GM19099 (cell line): ENCODE results near the gene UBXN7.
A peak's percentile ranks its signal among the peaks of the same experiment; 100 is the strongest.

Source experiments
- POLR2A ChIP-seq: IDR thresholded peaks from 3 replicates; pipeline ENCODE4 v1.6.1; 2011; ENCODE audit warnings: low read depth; ENCODE audit not compliant: insufficient read length; ENCODE audit errors: extremely low read depth

UBXN7 gene

DNA sequence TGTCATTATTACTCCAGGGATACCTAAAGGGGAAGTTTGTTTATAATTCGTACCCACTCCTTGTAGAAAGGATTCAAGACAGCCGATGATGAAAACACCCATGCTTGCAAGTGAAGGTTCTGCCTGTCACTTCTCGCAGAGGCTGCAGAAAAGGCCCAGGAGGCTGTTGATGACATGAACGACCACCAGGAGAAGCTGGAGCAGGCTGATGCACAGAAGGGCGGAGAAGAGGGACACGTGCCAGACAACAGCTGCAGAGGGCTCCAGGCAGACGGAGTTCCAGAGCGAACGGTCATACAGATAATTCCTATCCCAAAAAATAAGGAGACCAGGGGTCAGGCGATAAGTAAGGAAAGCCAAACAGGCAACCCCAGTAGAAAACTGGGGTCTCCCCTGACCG is 108.5 kb downstream of the UBXN7 start:
- TF ChIP-seq POLR2A, result no peak

DNA sequence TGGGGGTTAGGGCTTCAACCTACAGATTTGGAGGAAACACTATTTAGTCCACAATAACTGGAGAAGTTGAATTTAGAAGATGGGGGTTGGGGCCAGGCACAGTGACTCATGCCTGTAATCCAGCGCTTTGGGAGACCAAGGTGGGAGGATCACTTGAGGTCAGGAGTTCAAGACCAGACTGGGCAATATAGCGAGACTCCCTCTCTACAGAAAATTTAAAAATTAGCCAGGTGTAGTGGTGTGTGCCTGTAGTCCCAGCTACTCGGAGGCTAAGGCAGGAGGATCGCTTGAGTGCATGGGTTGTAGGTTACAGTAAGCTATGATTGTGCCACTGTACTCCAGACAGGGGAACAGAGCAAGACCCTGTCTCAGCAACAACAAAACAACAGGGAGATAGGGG is 109.2 kb downstream of the UBXN7 start:
- no peak for TF ChIP-seq POLR2A

DNA sequence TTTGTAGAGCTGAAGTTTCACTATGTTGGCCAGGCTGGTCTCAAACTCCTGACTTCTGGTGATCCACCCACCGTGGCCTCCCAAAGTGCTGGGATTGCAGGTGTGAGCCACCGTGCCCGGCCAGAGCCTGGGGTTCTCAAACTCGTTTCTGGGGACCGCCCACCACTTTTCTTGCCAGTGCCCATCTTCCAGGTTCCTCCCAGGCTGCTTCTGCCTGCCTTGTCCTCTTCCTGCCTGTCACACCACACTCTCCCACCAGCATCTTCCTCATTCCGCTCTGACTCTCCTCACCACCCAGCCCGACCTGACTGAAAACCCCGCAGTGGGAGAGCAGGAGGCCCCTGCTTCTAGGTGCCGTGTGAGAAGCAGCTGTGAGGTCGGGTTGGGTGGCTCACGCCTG is 111.1 kb downstream of the UBXN7 start:
- TF ChIP-seq POLR2A, result no peak

GRCh38 chr3:196320137-196320536 is 112.1 kb downstream of the UBXN7 start:
- no peak for TF ChIP-seq POLR2A

- TF ChIP-seq POLR2A, result peak; percentile 91
Measured at GRCh38 chr3:196317687-196318467, 114.3 kb downstream of the UBXN7 start, which contains the start of gene DYNLT2B. Gene DYNLT2B (minus strand): TSS chr3:196318240. CDS start chr3:196318152, 88 bp downstream.

- TF ChIP-seq POLR2A, result no peak
Measured at GRCh38 chr3:196315821-196316220, 116.4 kb downstream of the UBXN7 start.

- TF ChIP-seq POLR2A, result no peak
Measured at GRCh38 chr3:196314597-196314996, 117.6 kb downstream of the UBXN7 start.

DNA sequence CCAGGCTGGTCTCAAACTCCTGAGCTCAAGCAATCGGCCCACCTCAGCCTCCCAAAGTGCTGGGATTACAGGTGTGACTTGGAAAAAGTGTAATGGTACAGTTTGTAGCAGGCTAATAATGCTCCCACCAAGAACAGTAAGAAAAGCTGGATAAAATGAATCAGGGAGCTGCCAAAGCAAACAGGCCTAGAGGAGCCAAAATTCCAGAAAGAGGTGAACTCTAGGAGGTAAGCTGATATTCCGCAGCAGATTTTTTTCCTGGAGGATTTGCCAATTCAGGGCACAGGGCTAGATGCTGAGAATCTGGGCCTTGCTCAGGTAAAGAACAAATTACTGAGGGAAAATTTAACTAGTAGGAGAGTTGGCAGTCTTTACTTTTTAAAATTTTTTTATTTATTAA is 133.7 kb downstream of the UBXN7 start:
- TF ChIP-seq POLR2A, result no peak
